ENCODE results near the gene MTRR.

- TF ChIP-seq SP1 (IDR thresholded peaks at IDR 0.05) (no peak), BHLHE40 (IDR thresholded peaks at IDR 0.05; ENCODE audit: borderline replicate concordance) (no peak), HDGF (IDR thresholded peaks at IDR 0.05; ENCODE audit: borderline replicate concordance) (no peak), FOXK2 (IDR thresholded peaks at IDR 0.05) (no peak)
Measured at GRCh38 chr5:7827610-7828009, 41.3 kb upstream of the MTRR start.

Data from HEK293T (cell line).